Thoracic aorta (tissue), 2 donors: Measurements from ENCODE around the gene GAPDHS. TPM values are rescaled to one million over a fixed set of nuclear protein-coding genes. Genes with fewer than 3 reads are reported as not detected.

ENCODE experiments used
- ATAC-seq: fragments of 150-250 bp; one replicate; pipeline ENCODE4 v1.8.0; 2017; ENCODE audit warnings: low read depth; ENCODE audit not compliant: insufficient number of reproducible peaks, low FRiP score
- DNase-seq: peaks from one replicate; pipeline ENCODE4 v3.0.0-alpha.2; 2020; ENCODE audit warnings: low spot score
- H3K27ac ChIP-seq, 2 donors: fragments of 200-600 bp; sonication (generic); 1 replicate in 1 of 2; 2 replicates in 1 of 2; pipeline ENCODE4 v1.5.1; 2016; ENCODE audit warnings: mild to moderate bottlenecking in 2 of 2, moderate library complexity in 2 of 2
- H3K27me3 ChIP-seq: fragments of 200-600 bp; sonication (generic); replicated peaks from 2 replicates; pipeline ENCODE4 v1.6.0; 2016; ENCODE audit warnings: mild to moderate bottlenecking; ENCODE audit not compliant: insufficient read depth
- H3K36me3 ChIP-seq: fragments of 200-600 bp; sonication (generic); one replicate; pipeline ENCODE4 v1.5.1; 2016
- H3K4me1 ChIP-seq, 2 donors: fragments of 200-600 bp; sonication (generic); 1 replicate in 1 of 2; 2 replicates in 1 of 2; pipeline versions ENCODE4 v1.5.1 to v1.6.0; 2016; ENCODE audit warnings: low read depth in 2 of 2, mild to moderate bottlenecking in 1 of 2; ENCODE audit not compliant: control insufficient read depth in 1 of 2
- H3K4me3 ChIP-seq: fragments of 200-600 bp; sonication (generic); 2 replicates; pipeline ENCODE4 v1.5.1; 2016; ENCODE audit warnings: mild to moderate bottlenecking
- H3K9me3 ChIP-seq: fragments of 200-600 bp; sonication (generic); 2 replicates; pipeline ENCODE4 v1.5.1; 2016
- total RNA-seq, 2 donors: library from RNA; depleted of rRNA; stranded (reverse); fragments of >200 nt; gene quantifications; one replicate each; pipeline versions ENCODE4 v1.1.0 to v1.2.3, GENCODE V29; 2016
- TF ChIP-seq, protein P1 (sequence below): fragments of 200-600 bp; sonication (generic); IDR thresholded peaks from one replicate; pipeline ENCODE4 v1.5.1; 2019; ENCODE audit warnings: antibody characterized with exemption

Gene GAPDHS
- total RNA-seq, 2 donors from 2014 or later: not detected

- no peak for DNase-seq
- TF ChIP-seq, protein P1, sequence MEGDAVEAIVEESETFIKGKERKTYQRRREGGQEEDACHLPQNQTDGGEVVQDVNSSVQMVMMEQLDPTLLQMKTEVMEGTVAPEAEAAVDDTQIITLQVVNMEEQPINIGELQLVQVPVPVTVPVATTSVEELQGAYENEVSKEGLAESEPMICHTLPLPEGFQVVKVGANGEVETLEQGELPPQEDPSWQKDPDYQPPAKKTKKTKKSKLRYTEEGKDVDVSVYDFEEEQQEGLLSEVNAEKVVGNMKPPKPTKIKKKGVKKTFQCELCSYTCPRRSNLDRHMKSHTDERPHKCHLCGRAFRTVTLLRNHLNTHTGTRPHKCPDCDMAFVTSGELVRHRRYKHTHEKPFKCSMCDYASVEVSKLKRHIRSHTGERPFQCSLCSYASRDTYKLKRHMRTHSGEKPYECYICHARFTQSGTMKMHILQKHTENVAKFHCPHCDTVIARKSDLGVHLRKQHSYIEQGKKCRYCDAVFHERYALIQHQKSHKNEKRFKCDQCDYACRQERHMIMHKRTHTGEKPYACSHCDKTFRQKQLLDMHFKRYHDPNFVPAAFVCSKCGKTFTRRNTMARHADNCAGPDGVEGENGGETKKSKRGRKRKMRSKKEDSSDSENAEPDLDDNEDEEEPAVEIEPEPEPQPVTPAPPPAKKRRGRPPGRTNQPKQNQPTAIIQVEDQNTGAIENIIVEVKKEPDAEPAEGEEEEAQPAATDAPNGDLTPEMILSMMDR: no peak
- Histone ChIP-seq H3K36me3 (no peaks in the 10 kb centered on the region), H3K9me3 (no peaks in the 10 kb centered on the region), H3K4me1 (peaks cover 0 to 5% of the 10 kb centered on the region in 2 donors), H3K4me3 (no peak overlapping the region), H3K27ac (no peak overlapping the region), H3K27me3 (no peaks in the 10 kb centered on the region)
- ATAC-seq: no peak
Measured at GRCh38 chr19:35554076-35554475, 20.8 kb downstream of the GAPDHS start.

- ATAC-seq: no peak
- TF ChIP-seq, protein P1: no peak
- H3K9me3 ChIP-seq: no peaks in the 10 kb centered on the region
Measured at GRCh38 chr19:35555301-35556005, 22.2 kb downstream of the GAPDHS start.

GRCh38 chr19:35556025-35556590 is 22.9 kb downstream of the GAPDHS start:
- ATAC-seq (no peak), DNase-seq (no peak)
- H3K36me3 ChIP-seq: no peaks in the 10 kb centered on the region
- no peak overlapping the region for H3K27ac ChIP-seq
- H3K9me3 ChIP-seq: no peaks in the 10 kb centered on the region
- H3K4me3 ChIP-seq: no peak overlapping the region
- no peaks in the 10 kb centered on the region for H3K27me3 ChIP-seq
- TF ChIP-seq, protein P1: no peak
- H3K4me1 ChIP-seq: peaks cover 0 to 5% of the 10 kb centered on the region in 2 donors

More at GRCh38 chr19:35555301-35556005, 22.2 kb downstream of the GAPDHS start:
- Histone ChIP-seq H3K27me3 (no peaks in the 10 kb centered on the region), H3K36me3 (no peaks in the 10 kb centered on the region), H3K4me1 (peaks cover 0 to 5% of the 10 kb centered on the region in 2 donors), H3K27ac (no peak overlapping the region), H3K4me3 (no peak overlapping the region)
- no peak for DNase-seq

DNA sequence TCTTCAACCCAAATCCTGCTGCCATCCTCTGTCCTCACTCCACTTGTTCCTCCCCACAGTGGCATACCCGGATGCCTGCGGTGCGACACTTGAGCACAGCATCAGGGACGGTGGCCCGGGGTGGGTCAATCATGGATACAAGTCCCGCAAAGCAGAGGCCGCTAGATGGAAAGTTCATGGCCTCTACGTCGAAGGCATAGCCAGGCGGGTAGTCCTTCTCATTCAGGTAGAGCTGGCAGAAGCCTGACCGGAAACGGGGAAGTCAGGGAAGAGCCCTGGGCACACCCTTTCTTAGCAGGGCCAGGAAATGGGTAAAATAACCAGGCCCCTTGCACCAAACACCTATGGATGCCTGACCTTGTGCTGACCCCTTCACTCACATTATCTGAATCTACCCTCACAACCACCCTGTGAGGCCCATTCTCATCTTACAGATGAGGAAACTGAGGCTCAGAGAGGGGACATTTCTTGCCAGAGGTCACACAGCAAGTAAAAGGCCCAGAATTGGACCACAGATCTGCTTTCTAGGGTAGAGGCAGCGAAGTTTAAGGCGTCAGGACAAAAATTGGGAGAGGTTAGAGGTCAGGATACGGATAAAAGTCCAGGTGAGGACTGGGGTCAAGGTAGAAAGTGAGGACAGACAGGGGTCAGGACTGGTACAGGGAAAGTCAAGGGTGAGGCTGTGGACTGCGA is 23.7 kb downstream of the GAPDHS start:
- Histone ChIP-seq H3K4me3 (no peak overlapping the region), H3K27me3 (no peaks in the 10 kb centered on the region), H3K9me3 (no peaks in the 10 kb centered on the region), H3K36me3 (no peaks in the 10 kb centered on the region), H3K27ac (no peak overlapping the region), H3K4me1 (peaks cover 0 to 5% of the 10 kb centered on the region in 2 donors)
- ATAC-seq (no peak), DNase-seq (no peak)
- TF ChIP-seq, protein P1: no peak
